AG09319 (cell line): Measurements from ENCODE around the gene SLC12A9.

Experiments used
- DNase-seq: peaks from one replicate; pipeline ENCODE4 v3.0.0-alpha.2; 2010; ENCODE audit warnings: low read depth; ENCODE audit errors: extremely low read depth
- CTCF ChIP-seq: IDR thresholded peaks from 2 replicates; pipeline ENCODE4 v1.5.1; 2011; ENCODE audit warnings: low read depth, mild to moderate bottlenecking, inconsistent platforms, low read length, moderate library complexity

The SLC12A9 gene

GRCh38 chr7:100911484-100911883 is 59.0 kb downstream of the SLC12A9 start:
- DNase-seq: no peak
- TF ChIP-seq CTCF: no peak

- no peak for DNase-seq
Observed at GRCh38 chr7:100914208-100914878, 61.8 kb downstream of the SLC12A9 start.

GRCh38 chr7:100914879-100915447 is 62.5 kb downstream of the SLC12A9 start:
- no peak for TF ChIP-seq CTCF
- no peak for DNase-seq

More at GRCh38 chr7:100914208-100914878, 61.8 kb downstream of the SLC12A9 start:
- no peak for TF ChIP-seq CTCF
